PC-3 (cell line): ENCODE measurements around the gene MLYCD. TPM values are rescaled to one million over a fixed set of nuclear protein-coding genes. Genes with fewer than 3 reads are reported as not detected.

Source experiments
- ATAC-seq: fragments of 200-7000 bp; cut with Tn5 transposase; 2 replicates; pipeline ENCODE4 v1.9.1; 2020; ENCODE audit warnings: mild to moderate bottlenecking, moderate library complexity
- BruUV-seq: library from RNA; stranded (reverse); fragments of 400-500 nt; replicated peaks from 2 replicates; lab custom pipeline; 2021; lab: Mats Ljungman, UMichigan
- CTCF ChIA-PET: fragments of 300-600 bp; sonication (Branson Sonifier 250); formaldehyde crosslinking; loops from one replicate; lab custom pipeline; 2022; ENCODE audit warnings: antibody characterized with exemption; lab: Charles Lee
- POLR2A ChIA-PET: fragments of 300-600 bp; sonication (Branson Sonifier 250); formaldehyde crosslinking; loops from one replicate; lab custom pipeline; 2022; ENCODE audit warnings: antibody characterized with exemption; ENCODE audit not compliant: unreplicated experiment; lab: Charles Lee
- DNase-seq: peaks from one replicate; pipeline ENCODE4 v3.0.0-alpha.2; 2015
- H2AFZ ChIP-seq: fragments of 300-600 bp; sonication (generic); 2 replicates; pipeline ENCODE4 v1.6.0; 2016; ENCODE audit warnings: antibody characterized with exemption, low read length
- H3F3A ChIP-seq: fragments of 300-600 bp; sonication (generic); one replicate; pipeline ENCODE4 v1.6.0; 2017; ENCODE audit warnings: antibody characterized with exemption, low read length, control low read depth, mild to moderate bottlenecking; ENCODE audit not compliant: unreplicated experiment
- H3K27ac ChIP-seq: fragments of 300-600 bp; sonication (generic); 2 replicates; pipeline ENCODE4 v1.5.1; 2016; ENCODE audit warnings: mild to moderate bottlenecking, low read length
- H3K27me3 ChIP-seq: fragments of 300-600 bp; sonication (generic); 2 replicates; pipeline ENCODE4 v1.6.1; 2016; ENCODE audit warnings: low read length, mixed read lengths
- H3K36me3 ChIP-seq: fragments of 300-600 bp; sonication (generic); 2 replicates; pipeline ENCODE4 v1.6.1; 2016; ENCODE audit warnings: low read depth, mixed run types, low read length, mixed read lengths
- H3K4me1 ChIP-seq: fragments of 300-600 bp; sonication (generic); 2 replicates; pipeline ENCODE4 v1.5.1; 2016; ENCODE audit warnings: low read length; ENCODE audit not compliant: insufficient read depth
- H3K4me2 ChIP-seq: fragments of 300-600 bp; sonication (generic); 2 replicates; pipeline ENCODE4 v1.6.0; 2016; ENCODE audit warnings: low read length
- H3K4me3 ChIP-seq: fragments of 300-600 bp; sonication (generic); 2 replicates; pipeline ENCODE4 v1.5.1; 2016; ENCODE audit warnings: mild to moderate bottlenecking, low read length, mixed read lengths
- H3K79me2 ChIP-seq: fragments of 300-600 bp; sonication (generic); 2 replicates; pipeline ENCODE4 v1.6.1; 2017; ENCODE audit warnings: low read length, mixed read lengths
- H3K9ac ChIP-seq: fragments of 300-600 bp; sonication (generic); 2 replicates; pipeline ENCODE4 v1.6.0; 2016; ENCODE audit warnings: mild to moderate bottlenecking, low read length
- H3K9me2 ChIP-seq: fragments of 300-600 bp; sonication (generic); replicated peaks from 2 replicates; pipeline ENCODE4 v1.6.1; 2016; ENCODE audit warnings: mixed run types, low read length, mixed read lengths
- H3K9me3 ChIP-seq: fragments of 300-600 bp; sonication (generic); 2 replicates; pipeline ENCODE4 v1.6.1; 2016; ENCODE audit warnings: low read length, mixed read lengths
- H4K20me1 ChIP-seq: fragments of 300-600 bp; sonication (generic); 2 replicates; pipeline ENCODE4 v1.6.1; 2016; ENCODE audit warnings: low read length, mixed read lengths
- CTCF ChIP-seq: fragments of 300-600 bp; sonication (generic); conservative IDR thresholded peaks from 2 replicates; pipeline ENCODE4 v1.5.1; 2017; ENCODE audit warnings: antibody characterized with exemption, low read depth, mild to moderate bottlenecking, low read length
- EZH2 ChIP-seq: fragments of 300-600 bp; sonication (generic); IDR thresholded peaks from one replicate; pipeline ENCODE4 v1.6.1; 2017; ENCODE audit warnings: antibody characterized with exemption, mild to moderate bottlenecking, low read length; ENCODE audit not compliant: unreplicated experiment
- EZH2phosphoT487 ChIP-seq: fragments of 300-600 bp; sonication (generic); IDR thresholded peaks from 2 replicates; pipeline ENCODE4 v1.6.1; 2018; ENCODE audit warnings: mild to moderate bottlenecking, antibody characterized with exemption, low read length, borderline replicate concordance
- intact Hi-C: fragments of 100-400 bp; cut with micrococcal nuclease; formaldehyde crosslinking; loops from 2 replicates; pipeline ENCODE4 v1.9.0; 2023
- total RNA-seq: library from RNA; depleted of rRNA; stranded (reverse); fragments of >200 nt; gene quantifications from 2 replicates; pipeline ENCODE4 v1.2.3, GENCODE V29; 2014

Gene MLYCD
- total RNA-seq, 1 experiment from 2014 or later: 0.95 TPM

GRCh38 chr16:83908798-83909197 is 9.9 kb downstream of the MLYCD start:
- TF ChIP-seq CTCF (no peak), EZH2phosphoT487 (no peak), EZH2 (no peak)
- no peaks in the 10 kb centered on the region for H3K4me1 ChIP-seq
- H3F3A ChIP-seq: no peaks in the 10 kb centered on the region
- no peaks in the 10 kb centered on the region for H3K27me3 ChIP-seq
- ChIA-PET CTCF (no interaction called here), POLR2A (no interaction called here)
- H3K79me2 ChIP-seq: no peaks in the 10 kb centered on the region
- no peak overlapping the region for H3K27ac ChIP-seq
- DNase-seq: no peak
- no peak overlapping the region for H3K9ac ChIP-seq
- intact Hi-C loops: no loop called here
- H4K20me1 ChIP-seq: no peaks in the 10 kb centered on the region
- BruUV-seq: no TSS peak
- H3K9me3 ChIP-seq: no peaks in the 10 kb centered on the region
- H3K4me2 ChIP-seq: no peak overlapping the region
- no peak for ATAC-seq
- H2AFZ ChIP-seq: no peak overlapping the region
- H3K4me3 ChIP-seq: no peak overlapping the region
- H3K36me3 ChIP-seq: no peaks in the 10 kb centered on the region
- no peaks in the 10 kb centered on the region for H3K9me2 ChIP-seq

- no peaks in the 10 kb centered on the region for H3K9me2 ChIP-seq
- H3K27me3 ChIP-seq: no peaks in the 10 kb centered on the region
- H3K9me3 ChIP-seq: no peaks in the 10 kb centered on the region
- no peak overlapping the region for H3K4me2 ChIP-seq
- no peak for DNase-seq
- BruUV-seq: no TSS peak
- POLR2A ChIA-PET: no interaction called here
- H3K79me2 ChIP-seq: no peaks in the 10 kb centered on the region
- H4K20me1 ChIP-seq: no peaks in the 10 kb centered on the region
- no peak overlapping the region for H2AFZ ChIP-seq
- no peak for ATAC-seq
- no peaks in the 10 kb centered on the region for H3K4me1 ChIP-seq
- intact Hi-C loops: no loop called here
- TF ChIP-seq CTCF: no peak
- no peak for TF ChIP-seq EZH2phosphoT487
- TF ChIP-seq EZH2: no peak
- H3F3A ChIP-seq: no peaks in the 10 kb centered on the region
- CTCF ChIA-PET: no interaction called here
- H3K9ac ChIP-seq: no peak overlapping the region
- H3K4me3 ChIP-seq: no peak overlapping the region
- H3K36me3 ChIP-seq: no peaks in the 10 kb centered on the region
- H3K27ac ChIP-seq: no peak overlapping the region
These were observed 12.4 kb downstream of the MLYCD start for GRCh38 chr16:83911290-83911689.

GRCh38 chr16:83912519-83913244 is 13.8 kb downstream of the MLYCD start:
- CTCF ChIA-PET: no interaction called here
- no peak overlapping the region for H3K4me2 ChIP-seq
- H3K9ac ChIP-seq: no peak overlapping the region
- TF ChIP-seq CTCF (no peak), EZH2 (no peak), EZH2phosphoT487 (no peak)
- no peaks in the 10 kb centered on the region for H3K36me3 ChIP-seq
- no peak; the same call in 1 of the 2 replicates for ATAC-seq
- no peaks in the 10 kb centered on the region for H3K4me1 ChIP-seq
- H4K20me1 ChIP-seq: no peaks in the 10 kb centered on the region
- H3K9me3 ChIP-seq: no peaks in the 10 kb centered on the region
- BruUV-seq: no TSS peak
- POLR2A ChIA-PET: no interaction called here
- no peaks in the 10 kb centered on the region for H3K27me3 ChIP-seq
- DNase-seq: peak; percentile 2
- H3K27ac ChIP-seq: no peak overlapping the region
- H3F3A ChIP-seq: no peaks in the 10 kb centered on the region
- no peaks in the 10 kb centered on the region for H3K9me2 ChIP-seq
- H3K4me3 ChIP-seq: no peak overlapping the region
- H3K79me2 ChIP-seq: no peaks in the 10 kb centered on the region
- intact Hi-C loops: no loop called here
- no peak overlapping the region for H2AFZ ChIP-seq
